ENCODE results near the gene TBC1D16.

Gene TBC1D16

GRCh38 chr17:80027043-80027435 is 8.6 kb downstream of the TBC1D16 start:
- no peak for FAIRE-seq
- no peak for DNase-seq (ENCODE audit: insufficient read length, low spot score)
- TF ChIP-seq POLR2AphosphoS5 (IDR thresholded peaks at IDR 0.05; ENCODE audit: low read depth, low read length) (no peak), PAX5 (IDR thresholded peaks at IDR 0.05; ENCODE audit: insufficient read depth, low read length, severe bottlenecking) (no peak), SPI1 (IDR thresholded peaks at IDR 0.05; ENCODE audit: low read depth, low read length) (no peak), POU2F2 (IDR thresholded peaks at IDR 0.05; ENCODE audit: low read depth, low read length) (no peak), POLR2A (IDR thresholded peaks at IDR 0.05; ENCODE audit: low read depth, low read length) (no peak), TAF1 (IDR thresholded peaks at IDR 0.05; ENCODE audit: low read depth, low read length) (no peak)

GRCh38 chr17:80026359-80027042 is 9.2 kb downstream of the TBC1D16 start:
- FAIRE-seq (no peak), DNase-seq (ENCODE audit: insufficient read length, low spot score) (no peak)
- no peak for TF ChIP-seq TAF1 (IDR thresholded peaks at IDR 0.05; ENCODE audit: low read depth, low read length)
- TF ChIP-seq SPI1 (IDR thresholded peaks at IDR 0.05; ENCODE audit: low read depth, low read length), result no peak
- TF ChIP-seq PAX5 (IDR thresholded peaks at IDR 0.05; ENCODE audit: insufficient read depth, low read length, severe bottlenecking), result no peak
- no peak for TF ChIP-seq POU2F2 (IDR thresholded peaks at IDR 0.05; ENCODE audit: low read depth, low read length)
- no peak for TF ChIP-seq POLR2AphosphoS5 (IDR thresholded peaks at IDR 0.05; ENCODE audit: low read depth, low read length)
- no peak for TF ChIP-seq POLR2A (IDR thresholded peaks at IDR 0.05; ENCODE audit: low read depth, low read length)

- TF ChIP-seq SPI1 (IDR thresholded peaks at IDR 0.05; ENCODE audit: low read depth, low read length) (no peak), POU2F2 (IDR thresholded peaks at IDR 0.05; ENCODE audit: low read depth, low read length) (no peak), PAX5 (IDR thresholded peaks at IDR 0.05; ENCODE audit: insufficient read depth, low read length, severe bottlenecking) (no peak), TAF1 (IDR thresholded peaks at IDR 0.05; ENCODE audit: low read depth, low read length) (no peak), POLR2A (IDR thresholded peaks at IDR 0.05; ENCODE audit: low read depth, low read length) (no peak), POLR2AphosphoS5 (IDR thresholded peaks at IDR 0.05; ENCODE audit: low read depth, low read length) (no peak)
- DNase-seq (ENCODE audit: insufficient read length, low spot score) (no peak), FAIRE-seq (no peak)
Measured at GRCh38 chr17:80025796-80026195, 9.9 kb downstream of the TBC1D16 start.

GRCh38 chr17:80025140-80025539 is 10.5 kb downstream of the TBC1D16 start:
- no peak for FAIRE-seq
- no peak for DNase-seq (ENCODE audit: insufficient read length, low spot score)
- TF ChIP-seq POLR2AphosphoS5 (IDR thresholded peaks at IDR 0.05; ENCODE audit: low read depth, low read length) (no peak), TAF1 (IDR thresholded peaks at IDR 0.05; ENCODE audit: low read depth, low read length) (no peak), PAX5 (IDR thresholded peaks at IDR 0.05; ENCODE audit: insufficient read depth, low read length, severe bottlenecking) (no peak), POLR2A (IDR thresholded peaks at IDR 0.05; ENCODE audit: low read depth, low read length) (no peak)

GRCh38 chr17:80024206-80024972 is 11.3 kb downstream of the TBC1D16 start:
- FAIRE-seq (peak; percentile 98), DNase-seq (ENCODE audit: insufficient read length, low spot score) (no peak)
- no peak for TF ChIP-seq TAF1 (IDR thresholded peaks at IDR 0.05; ENCODE audit: low read depth, low read length)
- no peak for TF ChIP-seq POU2F2 (IDR thresholded peaks at IDR 0.05; ENCODE audit: low read depth, low read length)
- TF ChIP-seq POLR2A (IDR thresholded peaks at IDR 0.05; ENCODE audit: low read depth, low read length), result no peak
- TF ChIP-seq SPI1 (IDR thresholded peaks at IDR 0.05; ENCODE audit: low read depth, low read length), result no peak
- no peak for TF ChIP-seq PAX5 (IDR thresholded peaks at IDR 0.05; ENCODE audit: insufficient read depth, low read length, severe bottlenecking)
- no peak for TF ChIP-seq POLR2AphosphoS5 (IDR thresholded peaks at IDR 0.05; ENCODE audit: low read depth, low read length)

GRCh38 chr17:80023481-80024205 is 12.0 kb downstream of the TBC1D16 start:
- TF ChIP-seq POLR2AphosphoS5 (IDR thresholded peaks at IDR 0.05; ENCODE audit: low read depth, low read length) (no peak), TAF1 (IDR thresholded peaks at IDR 0.05; ENCODE audit: low read depth, low read length) (no peak), POU2F2 (IDR thresholded peaks at IDR 0.05; ENCODE audit: low read depth, low read length) (no peak)
- DNase-seq (ENCODE audit: insufficient read length, low spot score) (no peak), FAIRE-seq (no peak)

- FAIRE-seq, result peak; percentile 73
Measured at GRCh38 chr17:80021600-80021999, 14.1 kb downstream of the TBC1D16 start.

GRCh38 chr17:80018917-80019651 is 16.6 kb downstream of the TBC1D16 start:
- FAIRE-seq, result no peak
- DNase-seq (ENCODE audit: insufficient read length, low spot score), result no peak
- TF ChIP-seq PAX5 (IDR thresholded peaks at IDR 0.05; ENCODE audit: insufficient read depth, low read length, severe bottlenecking), result no peak

More at GRCh38 chr17:80021600-80021999, 14.1 kb downstream of the TBC1D16 start:
- DNase-seq (ENCODE audit: insufficient read length, low spot score), result no peak
- no peak for TF ChIP-seq POLR2A (IDR thresholded peaks at IDR 0.05; ENCODE audit: low read depth, low read length)
- peak; percentile 54; the same call in 1 of the 2 replicates for TF ChIP-seq POU2F2 (IDR thresholded peaks at IDR 0.05; ENCODE audit: low read depth, low read length)

- TF ChIP-seq PAX5 (IDR thresholded peaks at IDR 0.05; ENCODE audit: insufficient read depth, low read length, severe bottlenecking) (no peak), POU2F2 (IDR thresholded peaks at IDR 0.05; ENCODE audit: low read depth, low read length) (no peak), TAF1 (IDR thresholded peaks at IDR 0.05; ENCODE audit: low read depth, low read length) (no peak), SPI1 (IDR thresholded peaks at IDR 0.05; ENCODE audit: low read depth, low read length) (no peak), POLR2A (IDR thresholded peaks at IDR 0.05; ENCODE audit: low read depth, low read length) (no peak), POLR2AphosphoS5 (IDR thresholded peaks at IDR 0.05; ENCODE audit: low read depth, low read length) (no peak)
- DNase-seq (ENCODE audit: insufficient read length, low spot score), result no peak
- FAIRE-seq, result no peak
Measured at GRCh38 chr17:80017226-80018010, 18.3 kb downstream of the TBC1D16 start.

Measured in GM12891 (cell line).